Measurements from ENCODE around the gene PDZD2. TPM values are rescaled to one million over a fixed set of nuclear protein-coding genes. Genes with fewer than 3 reads are reported as not detected.

Gene PDZD2
- total and polyA plus RNA-seq, 7 donors: 1.2 to 11.7 (median 7.1) TPM

- TF ChIP-seq POLR2AphosphoS5 (IDR thresholded peaks at IDR 0.05) (peak; percentile 9 to 51 (median 31)), CTCF (IDR thresholded peaks at IDR 0.05) (no peak)
- DNase-seq: no peak
- intact Hi-C loops (cut with DNase I): no loop called here
- no peaks in the 10 kb centered on the region for H3K36me3 ChIP-seq
- H3K27me3 ChIP-seq: no peaks in the 10 kb centered on the region
- no peaks in the 10 kb centered on the region for H3K4me1 ChIP-seq
- WGBS, 2 donors: 74 to 83% methylated on average over 7 of the region's 7 CpGs
- H3K9me3 ChIP-seq: no peaks in the 10 kb centered on the region
- no peak overlapping the region for H3K4me3 ChIP-seq
- H3K27ac ChIP-seq: no peak overlapping the region
These were observed 35.5 kb downstream of the PDZD2 start for GRCh38 chr5:31674371-31674951.

DNA sequence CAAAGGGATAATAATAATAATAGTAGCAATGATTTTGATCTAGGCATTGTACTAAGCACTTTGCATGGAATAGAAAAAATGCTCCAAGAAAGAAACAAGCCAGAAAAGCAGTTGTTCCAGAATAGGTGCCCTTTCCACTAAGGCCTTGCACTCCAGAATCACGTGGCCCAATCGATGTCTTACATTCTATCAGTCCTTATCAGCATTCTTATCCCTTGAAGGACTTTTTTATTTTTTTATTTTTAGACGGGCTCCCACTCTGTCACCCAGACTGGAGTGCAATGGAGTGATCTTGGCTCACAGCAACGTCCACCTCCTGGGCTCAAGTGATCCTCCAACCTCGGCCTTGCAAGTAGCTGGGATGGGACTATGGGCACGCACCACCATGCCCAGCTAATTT, 36.5 kb downstream of the PDZD2 start:
- intact Hi-C loops (cut with DNase I): no loop called here
- WGBS, 2 donors: 73 to 82% methylated on average over 6 of the region's 6 CpGs
- Histone ChIP-seq H3K9me3 (no peaks in the 10 kb centered on the region), H3K36me3 (no peaks in the 10 kb centered on the region), H3K4me1 (no peaks in the 10 kb centered on the region), H3K4me3 (no peak overlapping the region), H3K27me3 (no peaks in the 10 kb centered on the region), H3K27ac (no peak overlapping the region)
- TF ChIP-seq EP300 (IDR thresholded peaks at IDR 0.05) (no peak), POLR2AphosphoS5 (IDR thresholded peaks at IDR 0.05) (no peak), CTCF (IDR thresholded peaks at IDR 0.05) (no peak), POLR2A (IDR thresholded peaks at IDR 0.05) (no peak)
- DNase-seq: no peak

GRCh38 chr5:31678180-31678579, 39.2 kb downstream of the PDZD2 start:
- intact Hi-C loops (cut with DNase I): no loop called here
- no peak for TF ChIP-seq POLR2AphosphoS5 (IDR thresholded peaks at IDR 0.05)
- TF ChIP-seq EP300 (IDR thresholded peaks at IDR 0.05): no peak
- no peak for TF ChIP-seq POLR2A (IDR thresholded peaks at IDR 0.05)
- no peak for TF ChIP-seq CTCF (IDR thresholded peaks at IDR 0.05)
- WGBS, 2 donors: 42 to 70% methylated on average over 6 of the region's 6 CpGs
- Histone ChIP-seq H3K4me3 (no peak overlapping the region), H3K27ac (no peak overlapping the region), H3K4me1 (no peaks in the 10 kb centered on the region), H3K36me3 (no peaks in the 10 kb centered on the region), H3K27me3 (no peaks in the 10 kb centered on the region), H3K9me3 (no peaks in the 10 kb centered on the region)
- DNase-seq: no peak

DNA sequence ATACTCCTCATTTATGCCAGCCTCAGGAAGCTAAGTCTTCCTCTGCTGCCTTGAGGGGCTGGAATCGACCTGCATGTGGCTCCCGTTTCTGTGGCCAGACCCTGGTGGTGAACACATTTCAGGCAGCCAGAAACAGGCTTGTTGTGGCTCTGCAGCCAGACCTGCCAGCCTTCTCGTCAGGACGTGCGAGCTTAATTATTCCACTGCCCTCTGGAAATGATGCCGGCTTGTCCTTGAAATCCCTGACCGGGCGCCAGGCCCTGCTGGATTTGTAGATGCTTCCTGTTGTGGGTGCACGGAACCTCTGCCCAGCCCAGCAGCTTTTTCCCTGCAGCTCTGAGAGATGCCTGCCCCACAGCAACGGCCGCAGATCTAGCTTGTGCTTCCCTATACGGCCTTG, 41.6 kb downstream of the PDZD2 start:
- Histone ChIP-seq H3K36me3 (no peaks in the 10 kb centered on the region), H3K4me3 (no peak overlapping the region), H3K9me3 (no peaks in the 10 kb centered on the region), H3K27ac (no peak overlapping the region), H3K4me1 (no peaks in the 10 kb centered on the region), H3K27me3 (no peaks in the 10 kb centered on the region)
- intact Hi-C loops (cut with DNase I): no loop called here
- no peak for DNase-seq
- WGBS, 2 donors: 65 to 82% methylated on average over 12 of the region's 12 CpGs
- TF ChIP-seq CTCF (IDR thresholded peaks at IDR 0.05): no peak

- no peak for DNase-seq
- 52 to 64% methylated on average over 11 of the region's 11 CpGs for WGBS, 2 donors
- H3K27ac ChIP-seq: no peak overlapping the region
- TF ChIP-seq POLR2A (IDR thresholded peaks at IDR 0.05): no peak
- TF ChIP-seq POLR2AphosphoS5 (IDR thresholded peaks at IDR 0.05): no peak
- TF ChIP-seq EP300 (IDR thresholded peaks at IDR 0.05): no peak
- no peak for TF ChIP-seq CTCF (IDR thresholded peaks at IDR 0.05)
- intact Hi-C loops (cut with DNase I): no loop called here
- no peaks in the 10 kb centered on the region for H3K36me3 ChIP-seq
- no peak overlapping the region for H3K4me3 ChIP-seq
- H3K4me1 ChIP-seq: no peaks in the 10 kb centered on the region
- H3K27me3 ChIP-seq: no peaks in the 10 kb centered on the region
- no peaks in the 10 kb centered on the region for H3K9me3 ChIP-seq
These were observed 43.1 kb downstream of the PDZD2 start for GRCh38 chr5:31682025-31682424.

Data from sigmoid colon (tissue), 7 donors.